Brain pericyte (primary cell): ENCODE data around the gene TNFAIP6.
"Not testable (repeated sequence)": the region's sequence is repeated elsewhere in the genome, so short reads cannot be mapped to it uniquely, and the experiment has no call there.

Source experiments
- DNase-seq: peaks from one replicate; pipeline ENCODE4 v3.0.0-alpha.2; 2012; ENCODE audit warnings: low read depth, low spot score

The TNFAIP6 gene

GRCh38 chr2:151417650-151418049 is 60.3 kb downstream of the TNFAIP6 start:
- no peak for DNase-seq

- not testable (repeated sequence) for DNase-seq
Observed at GRCh38 chr2:151421681-151422080, 64.3 kb downstream of the TNFAIP6 start.

GRCh38 chr2:151422917-151423439 is 65.6 kb downstream of the TNFAIP6 start:
- no peak for DNase-seq

GRCh38 chr2:151423760-151424159 is 66.4 kb downstream of the TNFAIP6 start:
- no peak for DNase-seq
